Progenitor cell of endocrine pancreas (in vitro differentiated cells): ENCODE data around the gene OR6P1. TPM values are rescaled to one million over a fixed set of nuclear protein-coding genes. Genes with fewer than 3 reads are reported as not detected.

Experiments
- DNase-seq: peaks from one replicate; pipeline ENCODE4 v3.0.0; 2021; ENCODE audit warnings: low spot score; ENCODE audit not compliant: unreplicated experiment
- H3K27ac Mint-ChIP-seq: 2 replicates; pipeline ENCODE4 v1.8.0; 2021; ENCODE audit warnings: mild to moderate bottlenecking, moderate library complexity, mixed read lengths
- H3K27me3 Mint-ChIP-seq: 2 replicates; pipeline ENCODE4 v1.8.0; 2021; ENCODE audit warnings: mixed read lengths
- H3K36me3 Mint-ChIP-seq: 2 replicates; pipeline ENCODE4 v1.8.0; 2022; ENCODE audit warnings: mixed read lengths; ENCODE audit not compliant: insufficient read depth
- H3K4me1 Mint-ChIP-seq: 2 replicates; pipeline ENCODE4 v1.8.0; 2021; ENCODE audit warnings: low read depth, mixed read lengths
- H3K4me3 Mint-ChIP-seq: 2 replicates; pipeline ENCODE4 v1.8.0; 2021; ENCODE audit warnings: low read depth, mild to moderate bottlenecking, moderate library complexity, mixed read lengths
- H3K9me3 Mint-ChIP-seq: 2 replicates; pipeline ENCODE4 v1.8.0; 2021; ENCODE audit warnings: low read depth, mixed read lengths
- total RNA-seq: library from RNA; stranded (reverse); gene quantifications from 2 replicates; pipeline ENCODE4 v1.2.1, GENCODE V29; 2021
- TF ChIP-seq, protein P1 (sequence below): fragments of 200-600 bp; sonication (generic); IDR thresholded peaks from one replicate; pipeline ENCODE4 v1.5.0; 2021; ENCODE audit warnings: antibody characterized with exemption, mild to moderate bottlenecking; ENCODE audit not compliant: unreplicated experiment

OR6P1 gene
- total RNA-seq, 1 donor from 2014 or later, result not detected

DNA sequence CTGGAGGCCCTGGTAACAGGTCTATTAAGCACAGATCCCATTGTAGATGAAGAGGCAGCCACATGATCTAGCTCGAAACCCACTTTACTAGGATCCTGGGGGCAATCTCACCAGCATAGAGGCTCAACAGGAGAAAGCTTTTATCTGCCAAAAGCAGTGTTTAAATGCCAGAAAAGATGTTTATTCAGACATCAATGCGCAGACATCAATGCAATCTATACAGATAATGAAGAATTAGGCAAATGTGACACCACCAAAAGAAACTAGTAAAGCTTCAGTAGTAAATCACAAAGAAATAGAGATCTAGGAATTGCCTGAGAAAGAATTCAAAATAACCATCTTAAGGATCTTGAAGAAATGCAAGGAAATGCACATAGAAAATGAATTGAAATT, 48.7 kb downstream of the OR6P1 start:
- H3K9me3 Mint-ChIP-seq, result peaks cover 3% of the 10 kb centered on the region
- H3K27me3 Mint-ChIP-seq, result no peaks in the 10 kb centered on the region
- H3K27ac Mint-ChIP-seq, result no peak overlapping the region
- TF ChIP-seq, protein P1, sequence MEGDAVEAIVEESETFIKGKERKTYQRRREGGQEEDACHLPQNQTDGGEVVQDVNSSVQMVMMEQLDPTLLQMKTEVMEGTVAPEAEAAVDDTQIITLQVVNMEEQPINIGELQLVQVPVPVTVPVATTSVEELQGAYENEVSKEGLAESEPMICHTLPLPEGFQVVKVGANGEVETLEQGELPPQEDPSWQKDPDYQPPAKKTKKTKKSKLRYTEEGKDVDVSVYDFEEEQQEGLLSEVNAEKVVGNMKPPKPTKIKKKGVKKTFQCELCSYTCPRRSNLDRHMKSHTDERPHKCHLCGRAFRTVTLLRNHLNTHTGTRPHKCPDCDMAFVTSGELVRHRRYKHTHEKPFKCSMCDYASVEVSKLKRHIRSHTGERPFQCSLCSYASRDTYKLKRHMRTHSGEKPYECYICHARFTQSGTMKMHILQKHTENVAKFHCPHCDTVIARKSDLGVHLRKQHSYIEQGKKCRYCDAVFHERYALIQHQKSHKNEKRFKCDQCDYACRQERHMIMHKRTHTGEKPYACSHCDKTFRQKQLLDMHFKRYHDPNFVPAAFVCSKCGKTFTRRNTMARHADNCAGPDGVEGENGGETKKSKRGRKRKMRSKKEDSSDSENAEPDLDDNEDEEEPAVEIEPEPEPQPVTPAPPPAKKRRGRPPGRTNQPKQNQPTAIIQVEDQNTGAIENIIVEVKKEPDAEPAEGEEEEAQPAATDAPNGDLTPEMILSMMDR, result no peak
- no peaks in the 10 kb centered on the region for H3K4me1 Mint-ChIP-seq
- no peak for DNase-seq
- H3K36me3 Mint-ChIP-seq, result no peaks in the 10 kb centered on the region
- no peak overlapping the region for H3K4me3 Mint-ChIP-seq

DNA sequence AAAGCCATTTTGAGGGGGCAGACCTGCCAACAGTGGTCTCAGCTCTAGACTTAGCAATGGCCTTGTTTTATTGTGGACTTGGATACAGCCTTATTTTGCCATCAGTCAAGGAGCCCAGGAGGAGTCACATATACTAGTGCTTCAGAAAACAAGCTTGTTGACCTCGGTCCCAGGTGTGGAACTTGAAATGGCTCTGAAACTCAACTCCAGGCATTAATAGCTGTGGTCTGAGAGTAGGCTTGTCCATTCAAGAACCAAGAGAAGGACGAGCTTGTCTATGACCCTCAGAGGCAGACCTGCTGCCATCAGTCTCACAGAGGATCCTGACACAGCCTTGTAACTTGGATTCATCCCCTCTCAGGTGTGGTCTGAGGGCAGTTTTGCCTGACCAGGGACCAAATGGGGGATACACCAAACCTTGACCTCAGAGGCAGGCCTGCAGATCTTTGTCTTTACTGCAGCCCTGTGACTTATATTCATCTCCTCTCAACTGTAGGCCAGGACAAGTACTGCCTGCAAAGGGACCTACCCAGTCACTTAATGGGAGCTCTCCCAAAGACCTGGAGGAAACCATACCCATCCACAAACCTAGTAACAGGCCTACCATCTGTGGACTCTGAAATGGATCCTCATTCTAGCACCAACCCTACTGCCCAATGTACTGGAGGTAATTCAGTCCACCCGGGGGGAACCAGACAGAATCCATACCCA, 49.3 kb downstream of the OR6P1 start:
- Mint-ChIP-seq H3K36me3 (no peaks in the 10 kb centered on the region), H3K27ac (no peak overlapping the region), H3K4me1 (no peaks in the 10 kb centered on the region), H3K9me3 (peaks cover 3% of the 10 kb centered on the region), H3K4me3 (no peak overlapping the region), H3K27me3 (no peaks in the 10 kb centered on the region)
- DNase-seq, result no peak
- TF ChIP-seq, protein P1, result no peak

DNA sequence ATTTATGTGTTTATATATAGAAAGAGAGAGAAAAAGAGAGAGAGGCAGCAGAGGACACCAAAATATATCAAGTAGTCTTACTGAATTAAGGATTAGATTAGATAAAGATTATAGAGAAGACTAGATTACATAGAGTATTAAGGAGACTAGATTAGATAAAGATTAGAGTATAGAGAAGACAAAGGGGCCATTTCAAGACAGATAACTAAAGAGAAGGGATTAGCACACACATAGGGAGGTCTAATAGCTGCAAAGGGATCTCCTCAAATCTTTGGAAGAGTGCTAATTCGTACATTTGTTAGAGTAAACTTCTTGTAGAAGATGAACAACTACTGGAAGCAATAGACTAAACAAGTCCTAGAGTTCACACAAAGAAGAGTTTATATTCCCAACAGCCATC, 50.4 kb downstream of the OR6P1 start:
- Mint-ChIP-seq H3K27ac (no peak overlapping the region), H3K9me3 (peaks cover 3% of the 10 kb centered on the region), H3K36me3 (no peaks in the 10 kb centered on the region), H3K4me1 (no peaks in the 10 kb centered on the region), H3K27me3 (no peaks in the 10 kb centered on the region), H3K4me3 (no peak overlapping the region)
- TF ChIP-seq, protein P1, result no peak
- DNase-seq, result no peak

DNA sequence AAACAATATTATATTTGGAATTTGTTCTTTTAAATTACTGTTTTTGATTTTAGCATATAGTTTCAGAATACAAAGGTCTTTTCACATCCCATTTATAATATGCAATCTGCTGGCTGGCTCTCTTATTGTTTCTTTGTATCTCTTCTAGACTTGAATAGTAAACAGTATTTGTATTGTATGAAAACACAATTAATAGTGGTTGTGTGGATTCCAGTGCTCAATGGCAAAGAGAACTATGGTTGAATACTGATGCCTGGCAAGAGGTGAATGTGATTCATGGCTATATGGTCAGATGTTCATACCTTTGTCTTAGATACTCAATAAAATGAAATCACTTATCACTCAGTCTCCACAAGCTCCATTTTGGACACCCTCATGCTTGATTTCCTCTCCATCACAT, 53.4 kb downstream of the OR6P1 start:
- Mint-ChIP-seq H3K27ac (no peak overlapping the region), H3K36me3 (no peaks in the 10 kb centered on the region), H3K27me3 (no peaks in the 10 kb centered on the region), H3K4me3 (no peak overlapping the region), H3K9me3 (no peaks in the 10 kb centered on the region), H3K4me1 (no peaks in the 10 kb centered on the region)
- TF ChIP-seq, protein P1, result no peak
- no peak for DNase-seq

Other genes with a start within 250 kb of the OR6P1 start
- gene CD1B, start 239.0 kb downstream of the OR6P1 start, total RNA-seq, result not detected in 2 replicates
- gene CD1E, start 216.7 kb downstream of the OR6P1 start, total RNA-seq, result not detected in 2 replicates
- not detected in 2 replicates for gene OR10T2, start 171.1 kb downstream of the OR6P1 start, total RNA-seq
- gene OR10K2, start 144.3 kb downstream of the OR6P1 start, total RNA-seq, result not detected in 2 replicates
- gene OR10K1, start 108.7 kb downstream of the OR6P1 start, total RNA-seq, result 0.07 TPM in 1 of 2 replicates, not detected in the other
- gene OR10R2, start 98.4 kb downstream of the OR6P1 start, total RNA-seq, result not detected in 2 replicates
- not detected in 2 replicates for gene OR6Y1, start 16.2 kb downstream of the OR6P1 start, total RNA-seq
- gene OR10X1, start 9.3 kb upstream of the OR6P1 start, total RNA-seq, result not detected in 2 replicates
- gene OR10Z1, start 34.7 kb upstream of the OR6P1 start, total RNA-seq, result not detected in 2 replicates
- gene SPTA1, start 116.1 kb upstream of the OR6P1 start, total RNA-seq, result not detected in 2 replicates
- not detected in 2 replicates for gene OR6K2, start 130.1 kb upstream of the OR6P1 start, total RNA-seq
- gene OR6K3, start 150.1 kb upstream of the OR6P1 start, total RNA-seq, result not detected in 2 replicates
- not detected in 2 replicates for gene OR6K6, start 184.1 kb upstream of the OR6P1 start, total RNA-seq
- gene OR6N1, start 201.6 kb upstream of the OR6P1 start, total RNA-seq, result not detected in 2 replicates
- gene OR6N2, start 210.6 kb upstream of the OR6P1 start, total RNA-seq, result not detected in 2 replicates